Transverse colon (tissue), 4 donors: ENCODE measurements around the gene LYRM1.

Experiments used
- CTCF ChIP-seq, 5 experiments: fragments of 200-600 bp in 3 of 5; fragments of 450-650 bp in 2 of 5; sonication (generic) in 3 of 5; IDR thresholded peaks; 1 replicate in 2 of 5; 2 replicates in 3 of 5; pipeline ENCODE4 v1.5.1; 2016 to 2017; ENCODE audit warnings: antibody characterized with exemption in 5 of 5, inconsistent platforms in 3 of 5, mild to moderate bottlenecking in 2 of 5, moderate library complexity in 1 of 5
- EP300 ChIP-seq: sonication (generic); formaldehyde crosslinking; IDR thresholded peaks from one replicate; pipeline ENCODE4 v1.6.1; 2017; ENCODE audit warnings: antibody characterized with exemption, low read depth
- POLR2A ChIP-seq: fragments of 450-650 bp; IDR thresholded peaks from one replicate; pipeline ENCODE4 v1.6.1; 2016; ENCODE audit warnings: antibody characterized with exemption, mild to moderate bottlenecking, moderate library complexity
- POLR2AphosphoS5 ChIP-seq, 3 donors: sonication (generic); formaldehyde crosslinking; IDR thresholded peaks; one replicate each; pipeline ENCODE4 v1.6.1; 2016; ENCODE audit warnings: antibody characterized with exemption in 3 of 3

GRCh38 chr16:20880867-20881502, 19.6 kb upstream of the LYRM1 start:
- TF ChIP-seq POLR2A = no peak
- TF ChIP-seq CTCF (IDR thresholded peaks at IDR 0.05) = no peak
- no peak for TF ChIP-seq EP300
- no peak for TF ChIP-seq POLR2AphosphoS5 (IDR thresholded peaks at IDR 0.05)
